Thyroid gland (tissue), 4 donors: ENCODE results near the gene POU2AF3.

Experiments
- CTCF ChIP-seq, 6 experiments: fragments of 200-600 bp in 3 of 6; fragments of 450-650 bp in 3 of 6; sonication (generic) in 3 of 6; IDR thresholded peaks; one replicate each; pipeline ENCODE4 v1.5.1; 2016 to 2019; ENCODE audit warnings: antibody characterized with exemption in 6 of 6, mild to moderate bottlenecking in 2 of 6, inconsistent platforms in 1 of 6, moderate library complexity in 1 of 6
- POLR2A ChIP-seq, 2 donors: fragments of 450-650 bp; IDR thresholded peaks; one replicate each; pipeline ENCODE4 v1.6.1; 2017; ENCODE audit warnings: antibody characterized with exemption in 2 of 2, mild to moderate bottlenecking in 2 of 2, moderate library complexity in 1 of 2

GRCh38 chr11:111354601-111354891 lies 56.2 kb downstream of the POU2AF3 start:
- TF ChIP-seq CTCF (IDR thresholded peaks at IDR 0.05) (no peak), POLR2A (IDR thresholded peaks at IDR 0.05) (no peak)
